PC-9 (cell line): ENCODE results near the gene OR6B3. TPM values are rescaled to one million over a fixed set of nuclear protein-coding genes. Genes with fewer than 3 reads are reported as not detected.

Experiments
- BruUV-seq: library from RNA; stranded (reverse); fragments of 400-500 nt; replicated peaks from 2 replicates; lab custom pipeline; 2021; lab: Mats Ljungman, UMichigan
- CTCF ChIA-PET: fragments of 300-600 bp; sonication (Branson Sonifier 250); formaldehyde crosslinking; loops from one replicate; lab custom pipeline; 2022; ENCODE audit warnings: antibody characterized with exemption; lab: Charles Lee
- POLR2A ChIA-PET: fragments of 300-600 bp; sonication (Branson Sonifier 250); formaldehyde crosslinking; loops from one replicate; lab custom pipeline; 2022; ENCODE audit warnings: antibody characterized with exemption; ENCODE audit not compliant: unreplicated experiment; lab: Charles Lee
- DNase-seq, 2 experiments: peaks; one replicate each; pipeline versions ENCODE4 v3.0.0 to v3.0.0-alpha.2; 2015 to 2022; ENCODE audit warnings: mixed read lengths in 1 of 2
- H2AFZ ChIP-seq: fragments of 200-600 bp; sonication (generic); 2 replicates; pipeline ENCODE4 v1.8.1; 2017; ENCODE audit warnings: antibody characterized with exemption
- H3F3A ChIP-seq: fragments of 200-600 bp; sonication (generic); 2 replicates; pipeline ENCODE4 v1.8.1; 2017; ENCODE audit warnings: antibody characterized with exemption, mild to moderate bottlenecking, low read depth; ENCODE audit not compliant: insufficient read depth
- H3K27ac ChIP-seq: fragments of 200-600 bp; sonication (generic); 2 replicates; pipeline ENCODE4 v1.6.1; 2016; ENCODE audit warnings: mixed run types
- H3K27me3 ChIP-seq: fragments of 200-600 bp; sonication (generic); 2 replicates; pipeline ENCODE4 v1.6.1; 2016; ENCODE audit warnings: low read depth, mixed run types; ENCODE audit not compliant: insufficient read depth
- H3K36me3 ChIP-seq: fragments of 200-600 bp; sonication (generic); 2 replicates; pipeline ENCODE4 v1.6.1; 2016; ENCODE audit warnings: low read depth, mixed run types
- H3K4me1 ChIP-seq: fragments of 200-600 bp; sonication (generic); replicated peaks from 2 replicates; pipeline ENCODE4 v1.6.1; 2016; ENCODE audit warnings: mixed run types; ENCODE audit not compliant: insufficient read depth
- H3K4me2 ChIP-seq: fragments of 200-600 bp; sonication (generic); 2 replicates; pipeline ENCODE4 v1.6.1; 2017; ENCODE audit warnings: mixed run types
- H3K4me3 ChIP-seq: fragments of 200-600 bp; sonication (generic); 2 replicates; pipeline ENCODE4 v1.6.1; 2016; ENCODE audit warnings: mixed run types
- H3K79me2 ChIP-seq: fragments of 200-600 bp; sonication (generic); 2 replicates; pipeline ENCODE4 v1.6.1; 2017; ENCODE audit warnings: low read depth, mixed run types
- H3K9me2 ChIP-seq: fragments of 200-600 bp; sonication (generic); 2 replicates; pipeline ENCODE4 v1.8.1; 2017; ENCODE audit warnings: mild to moderate bottlenecking; ENCODE audit not compliant: insufficient read depth
- H3K9me3 ChIP-seq: fragments of 200-600 bp; sonication (generic); 2 replicates; pipeline ENCODE4 v1.8.1; 2016; ENCODE audit warnings: low read depth; ENCODE audit not compliant: insufficient read depth
- H4K20me1 ChIP-seq: fragments of 200-600 bp; sonication (generic); 2 replicates; pipeline ENCODE4 v1.8.1; 2017; ENCODE audit not compliant: insufficient read depth
- EZH2 ChIP-seq: fragments of 200-600 bp; sonication (generic); IDR thresholded peaks from 2 replicates; pipeline ENCODE4 v1.8.0; 2017; ENCODE audit warnings: antibody characterized with exemption, low read depth
- intact Hi-C: fragments of 100-400 bp; cut with micrococcal nuclease; formaldehyde crosslinking; loops from one replicate; pipeline ENCODE4 v1.10.0; 2022; ENCODE audit not compliant: unreplicated experiment
- total RNA-seq: library from RNA; stranded (reverse); gene quantifications from 2 replicates; pipeline ENCODE4 v1.2.3, GENCODE V29; 2021
- TF ChIP-seq, protein P1 (sequence below): fragments of 200-600 bp; sonication (generic); conservative IDR thresholded peaks from 2 replicates; pipeline ENCODE4 v1.6.1; 2017; ENCODE audit warnings: mixed run types, antibody characterized with exemption, mild to moderate bottlenecking, moderate library complexity

Gene OR6B3
- total RNA-seq, 1 experiment from 2014 or later, result not detected

DNA sequence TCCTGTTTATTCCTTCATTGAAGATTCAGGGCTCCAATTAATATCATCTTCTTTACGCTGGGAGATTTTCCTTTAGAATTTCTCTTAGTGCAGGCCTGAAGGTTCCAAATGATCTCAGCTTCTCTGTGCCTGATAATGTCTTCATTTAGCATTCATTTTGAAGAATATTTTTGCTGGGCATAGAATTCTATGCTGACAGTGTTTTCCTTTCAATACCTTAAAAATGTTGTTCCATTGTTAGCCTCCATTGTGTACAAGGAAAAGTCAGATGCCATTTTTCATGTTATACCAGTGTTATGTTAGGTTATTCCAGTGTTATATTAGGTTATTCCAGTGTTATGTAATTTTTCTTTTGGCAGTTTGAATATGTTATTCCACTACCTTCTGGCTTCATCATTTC lies 14.9 kb upstream of the OR6B3 start:
- CTCF ChIA-PET, result no interaction called here
- DNase-seq, result no peak
- intact Hi-C loops, result loop anchor here (10.0 kb wide), 2 partner anchors 387 to 497 kb away; partner anchors contain the start of genes DUSP28 and RNPEPL1
- H3K4me2 ChIP-seq, result no peak overlapping the region
- no TSS peak for BruUV-seq
- no peaks in the 10 kb centered on the region for H4K20me1 ChIP-seq
- POLR2A ChIA-PET, result no interaction called here
- no peaks in the 10 kb centered on the region for H3F3A ChIP-seq
- no peaks in the 10 kb centered on the region for H3K9me2 ChIP-seq
- H2AFZ ChIP-seq, result no peak overlapping the region
- no peak overlapping the region for H3K4me3 ChIP-seq
- no peak overlapping the region for H3K27ac ChIP-seq
- no peaks in the 10 kb centered on the region for H3K36me3 ChIP-seq
- no peaks in the 10 kb centered on the region for H3K79me2 ChIP-seq
- 0 out of 2 replicates have a peak, but pooled peaks cover 6% of the 10 kb centered on the region for H3K4me1 ChIP-seq
- H3K27me3 ChIP-seq, result peaks cover 72% of the 10 kb centered on the region
- no peaks in the 10 kb centered on the region for H3K9me3 ChIP-seq
- TF ChIP-seq EZH2, result no peak
- TF ChIP-seq, protein P1, sequence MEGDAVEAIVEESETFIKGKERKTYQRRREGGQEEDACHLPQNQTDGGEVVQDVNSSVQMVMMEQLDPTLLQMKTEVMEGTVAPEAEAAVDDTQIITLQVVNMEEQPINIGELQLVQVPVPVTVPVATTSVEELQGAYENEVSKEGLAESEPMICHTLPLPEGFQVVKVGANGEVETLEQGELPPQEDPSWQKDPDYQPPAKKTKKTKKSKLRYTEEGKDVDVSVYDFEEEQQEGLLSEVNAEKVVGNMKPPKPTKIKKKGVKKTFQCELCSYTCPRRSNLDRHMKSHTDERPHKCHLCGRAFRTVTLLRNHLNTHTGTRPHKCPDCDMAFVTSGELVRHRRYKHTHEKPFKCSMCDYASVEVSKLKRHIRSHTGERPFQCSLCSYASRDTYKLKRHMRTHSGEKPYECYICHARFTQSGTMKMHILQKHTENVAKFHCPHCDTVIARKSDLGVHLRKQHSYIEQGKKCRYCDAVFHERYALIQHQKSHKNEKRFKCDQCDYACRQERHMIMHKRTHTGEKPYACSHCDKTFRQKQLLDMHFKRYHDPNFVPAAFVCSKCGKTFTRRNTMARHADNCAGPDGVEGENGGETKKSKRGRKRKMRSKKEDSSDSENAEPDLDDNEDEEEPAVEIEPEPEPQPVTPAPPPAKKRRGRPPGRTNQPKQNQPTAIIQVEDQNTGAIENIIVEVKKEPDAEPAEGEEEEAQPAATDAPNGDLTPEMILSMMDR, result no peak

DNA sequence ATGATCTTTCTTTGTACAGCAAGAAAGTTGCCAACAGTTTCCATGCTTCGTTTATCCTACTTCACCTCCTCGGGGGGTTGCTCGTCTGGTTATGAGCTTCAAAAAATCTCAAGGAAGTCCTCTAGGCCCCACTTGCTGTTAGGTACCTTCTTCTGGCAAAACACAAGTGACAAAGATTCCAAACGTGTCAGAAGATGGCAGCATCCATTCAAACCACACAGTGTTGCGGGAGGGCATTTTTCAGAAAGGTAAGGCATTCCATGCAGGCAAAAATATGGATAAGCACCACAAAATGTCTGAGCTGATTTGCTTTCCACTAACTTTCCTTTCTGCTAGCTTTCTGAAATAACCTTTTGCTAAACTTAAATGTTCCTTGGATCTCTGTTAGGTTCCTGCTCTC lies 13.2 kb upstream of the OR6B3 start:
- Histone ChIP-seq H4K20me1 (no peaks in the 10 kb centered on the region), H3K9me2 (no peaks in the 10 kb centered on the region), H3K27me3 (peaks cover 71% of the 10 kb centered on the region), H3K36me3 (no peaks in the 10 kb centered on the region), H3K4me2 (no peak overlapping the region), H3F3A (no peaks in the 10 kb centered on the region), H3K4me1 (0 out of 2 replicates have a peak, but pooled peaks cover 6% of the 10 kb centered on the region), H3K79me2 (no peaks in the 10 kb centered on the region), H3K27ac (no peak overlapping the region), H2AFZ (no peak overlapping the region), H3K9me3 (no peaks in the 10 kb centered on the region), H3K4me3 (no peak overlapping the region)
- intact Hi-C loops, result loop anchor here (10.0 kb wide), 2 partner anchors 388 to 498 kb away; partner anchors contain the start of genes DUSP28 and RNPEPL1
- POLR2A ChIA-PET, result no interaction called here
- CTCF ChIA-PET, result no interaction called here
- TF ChIP-seq, protein P1, result no peak
- no peak for TF ChIP-seq EZH2
- no TSS peak for BruUV-seq
- no peak for DNase-seq

DNA sequence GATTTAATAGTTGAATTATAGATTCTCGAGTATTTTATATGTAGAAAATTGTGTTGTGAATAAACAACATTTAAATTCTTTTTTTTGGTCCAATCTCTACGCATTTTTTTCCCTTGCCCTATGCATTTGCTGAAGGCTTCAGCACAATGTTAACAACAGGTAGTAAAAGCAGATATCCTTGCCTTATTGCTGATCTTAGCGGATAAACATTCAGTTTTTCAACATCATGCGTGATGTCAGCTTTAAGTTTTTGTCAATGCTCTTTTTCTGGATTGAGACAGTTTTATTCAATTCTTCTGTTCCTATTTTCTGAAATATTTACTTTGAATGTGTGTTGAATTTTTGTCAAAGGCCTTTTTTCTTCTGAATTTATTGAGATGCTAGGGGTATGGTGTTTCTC lies 11.6 kb upstream of the OR6B3 start:
- no peaks in the 10 kb centered on the region for H4K20me1 ChIP-seq
- H3K79me2 ChIP-seq, result no peaks in the 10 kb centered on the region
- H3F3A ChIP-seq, result no peaks in the 10 kb centered on the region
- BruUV-seq, result no TSS peak
- no peaks in the 10 kb centered on the region for H3K9me3 ChIP-seq
- no peak overlapping the region for H2AFZ ChIP-seq
- TF ChIP-seq, protein P1, result no peak
- TF ChIP-seq EZH2, result no peak
- H3K27ac ChIP-seq, result no peak overlapping the region
- 0 out of 2 replicates have a peak, but pooled peaks cover 4% of the 10 kb centered on the region for H3K4me1 ChIP-seq
- H3K9me2 ChIP-seq, result no peaks in the 10 kb centered on the region
- peaks cover 78% of the 10 kb centered on the region for H3K27me3 ChIP-seq
- ChIA-PET POLR2A (no interaction called here), CTCF (no interaction called here)
- H3K4me3 ChIP-seq, result no peak overlapping the region
- intact Hi-C loops, result loop anchor here (10.0 kb wide), 2 partner anchors 390 to 500 kb away; partner anchors contain the start of genes DUSP28 and RNPEPL1
- no peak for DNase-seq
- H3K4me2 ChIP-seq, result no peak overlapping the region
- H3K36me3 ChIP-seq, result no peaks in the 10 kb centered on the region
